ENCODE measurements around the gene MAP3K12. TPM values are rescaled to one million over a fixed set of nuclear protein-coding genes. Genes with fewer than 3 reads are reported as not detected.
"Not testable (repeated sequence)": the region's sequence is repeated elsewhere in the genome, so short reads cannot be mapped to it uniquely, and the experiment has no call there.

Gene MAP3K12
- total RNA-seq, 2 donors from 2014 or later = 5.5 to 8.1 TPM

- H3K36me3 ChIP-seq (ENCODE audit: control insufficient read depth, insufficient read depth, low read length) = peaks cover 51% of the 10 kb centered on the region
- H3K4me1 ChIP-seq (ENCODE audit: control insufficient read depth, insufficient read depth, low read length) = peaks cover 11% of the 10 kb centered on the region
- H3K4me3 Mint-ChIP-seq = peak overlapping the region; percentile 92
- peak overlapping the region; percentile 100 for H3K27ac Mint-ChIP-seq
- peaks cover 52% of the 10 kb centered on the region for H3K36me3 Mint-ChIP-seq (ENCODE audit: low read depth)
- peak; percentile 54 for TF ChIP-seq CTCF (conservative IDR thresholded peaks at IDR 0.05)
- H3K4me3 ChIP-seq (ENCODE audit: low read length) = peak overlapping the region; percentile 100
- H3K27me3 Mint-ChIP-seq (ENCODE audit: insufficient read depth) = no peaks in the 10 kb centered on the region
- H3K9me3 Mint-ChIP-seq = no peaks in the 10 kb centered on the region
- H3K27me3 ChIP-seq (ENCODE audit: control insufficient read depth, insufficient read depth, low read length, poor library complexity, severe bottlenecking) = no peaks in the 10 kb centered on the region
- H3K4me1 Mint-ChIP-seq = peaks cover 33% of the 10 kb centered on the region
- peak overlapping the region; percentile 99 for H3K27ac ChIP-seq (ENCODE audit: low read depth, low read length)
- H3K9ac ChIP-seq (ENCODE audit: extremely low read depth, low read length, poor library complexity, severe bottlenecking) = peak overlapping the region; percentile 99
- 0% methylated on average over 7 to 48 of the region's 82 CpGs for whole genome bisulfite sequencing, 2 experiments (ENCODE audit: insufficient coverage in 1 of 2, insufficient read length in 1 of 2)
- no peaks in the 10 kb centered on the region for H3K9me3 ChIP-seq (ENCODE audit: control insufficient read depth, low read length)
- peak; percentile 96 for DNase-seq
Observed at GRCh38 chr12:53452159-53453077, 46.8 kb downstream of the MAP3K12 start.

GRCh38 chr12:53451661-53452158, 47.5 kb downstream of the MAP3K12 start, which contains the start of gene PCBP2:
PCBP2 (plus strand) TSS chr12:53452102; CDS start chr12:53454801, 2,699 bp downstream.
- Histone ChIP-seq H3K9me3 (ENCODE audit: control insufficient read depth, low read length) (no peaks in the 10 kb centered on the region), H3K36me3 (ENCODE audit: control insufficient read depth, insufficient read depth, low read length) (peaks cover 46% of the 10 kb centered on the region), H3K27ac (ENCODE audit: low read depth, low read length) (peak within 1 kb of the TSS; percentile 99), H3K27me3 (ENCODE audit: control insufficient read depth, insufficient read depth, low read length, poor library complexity, severe bottlenecking) (no peaks in the 10 kb centered on the region), H3K4me3 (ENCODE audit: low read length) (peak within 1 kb of the TSS; percentile 100), H3K4me1 (ENCODE audit: control insufficient read depth, insufficient read depth, low read length) (peaks cover 10% of the 10 kb centered on the region), H3K9ac (ENCODE audit: extremely low read depth, low read length, poor library complexity, severe bottlenecking) (peak within 1 kb of the TSS; percentile 99)
- Mint-ChIP-seq H3K9me3 (no peaks in the 10 kb centered on the region), H3K27me3 (ENCODE audit: insufficient read depth) (no peaks in the 10 kb centered on the region), H3K4me1 (peaks cover 31% of the 10 kb centered on the region), H3K27ac (peak within 1 kb of the TSS; percentile 100), H3K36me3 (ENCODE audit: low read depth) (peaks cover 51% of the 10 kb centered on the region), H3K4me3 (peak within 1 kb of the TSS; percentile 92)
- WGBS, 2 experiments (ENCODE audit: insufficient coverage in 1 of 2, insufficient read length in 1 of 2) = 0% methylated on average over 4 to 24 of the region's 32 CpGs
- TF ChIP-seq CTCF (conservative IDR thresholded peaks at IDR 0.05) = peak; percentile 86
- DNase-seq = peak; percentile 100

- Mint-ChIP-seq H3K36me3 (ENCODE audit: low read depth) (peaks cover 52% of the 10 kb centered on the region), H3K4me3 (no peak overlapping the region), H3K4me1 (peaks cover 27% of the 10 kb centered on the region), H3K27me3 (ENCODE audit: insufficient read depth) (no peaks in the 10 kb centered on the region), H3K27ac (no peak overlapping the region), H3K9me3 (no peaks in the 10 kb centered on the region)
- WGBS, 2 experiments (ENCODE audit: insufficient coverage in 1 of 2, insufficient read length in 1 of 2) = 90 to 93% methylated on average over 6 of the region's 7 CpGs
- Histone ChIP-seq H3K27ac (ENCODE audit: low read depth, low read length) (no peak overlapping the region), H3K4me3 (ENCODE audit: low read length) (no peak overlapping the region), H3K27me3 (ENCODE audit: control insufficient read depth, insufficient read depth, low read length, poor library complexity, severe bottlenecking) (no peaks in the 10 kb centered on the region), H3K36me3 (ENCODE audit: control insufficient read depth, insufficient read depth, low read length) (peaks cover 43% of the 10 kb centered on the region), H3K9me3 (ENCODE audit: control insufficient read depth, low read length) (no peaks in the 10 kb centered on the region), H3K4me1 (ENCODE audit: control insufficient read depth, insufficient read depth, low read length) (peaks cover 7% of the 10 kb centered on the region), H3K9ac (ENCODE audit: extremely low read depth, low read length, poor library complexity, severe bottlenecking) (no peak overlapping the region)
- no peak for TF ChIP-seq CTCF (conservative IDR thresholded peaks at IDR 0.05)
- DNase-seq = no peak
Observed at GRCh38 chr12:53450936-53451335, 48.3 kb downstream of the MAP3K12 start.

GRCh38 chr12:53444593-53445325, 54.5 kb downstream of the MAP3K12 start:
- not testable (repeated sequence) for H3K9me3 ChIP-seq (ENCODE audit: control insufficient read depth, low read length); H3K9me3 Mint-ChIP-seq; H3K9ac ChIP-seq (ENCODE audit: extremely low read depth, low read length, poor library complexity, severe bottlenecking); H3K4me1 ChIP-seq (ENCODE audit: control insufficient read depth, insufficient read depth, low read length); DNase-seq; H3K27me3 Mint-ChIP-seq (ENCODE audit: insufficient read depth); H3K27me3 ChIP-seq (ENCODE audit: control insufficient read depth, insufficient read depth, low read length, poor library complexity, severe bottlenecking); H3K4me3 Mint-ChIP-seq; H3K27ac ChIP-seq (ENCODE audit: low read depth, low read length)
- Mint-ChIP-seq H3K27ac (peak overlapping the region; percentile 21), H3K4me1 (peaks cover 15% of the 10 kb centered on the region), H3K36me3 (ENCODE audit: low read depth) (peaks cover 44% of the 10 kb centered on the region)
- peak overlapping the region; percentile 49 for H3K4me3 ChIP-seq (ENCODE audit: low read length)
- H3K36me3 ChIP-seq (ENCODE audit: control insufficient read depth, insufficient read depth, low read length) = peaks cover 33% of the 10 kb centered on the region
- WGBS, 2 experiments (ENCODE audit: insufficient coverage in 1 of 2, insufficient read length in 1 of 2) = 94 to 96% methylated on average over 9 to 11 of the region's 11 CpGs
